Measurements from ENCODE around the gene PDXK.

Gene PDXK

GRCh38 chr21:43734928-43735229 is 15.9 kb downstream of the PDXK start:
- WGBS: 54% methylated on average over 7 of the region's 9 CpGs
- Histone ChIP-seq H3K27me3 (ENCODE audit: control insufficient read depth in 1 of 2, insufficient read depth in 1 of 2, low read length in 2 of 2) (no peaks in the 10 kb centered on the region), H3K18ac (ENCODE audit: low read depth in 1 of 2, low read length in 2 of 2) (peak overlapping the region in 1 of 2 experiments; percentile 25), H2BK15ac (ENCODE audit: low read depth, poor library complexity, severe bottlenecking) (no peak overlapping the region), H2AK5ac (ENCODE audit: low read length, severe bottlenecking) (peak overlapping the region; percentile 45), H3K27ac (ENCODE audit: low read length, poor library complexity, severe bottlenecking) (no peak overlapping the region), H3K4ac (ENCODE audit: low read depth in 1 of 2, low read length in 2 of 2) (no peak overlapping the region), H3K36me3 (ENCODE audit: control insufficient read depth in 1 of 2, insufficient read depth in 2 of 2, low read depth in 1 of 2, low read length in 2 of 2) (peaks cover 8 to 41% of the 10 kb centered on the region in 2 experiments), H2BK5ac (ENCODE audit: low read depth, low read length, poor library complexity, severe bottlenecking) (no peak overlapping the region), H3K4me3 (ENCODE audit: insufficient read depth in 1 of 2, low read depth in 1 of 2, low read length in 2 of 2) (no peak overlapping the region), H4K8ac (ENCODE audit: low read length) (no peak overlapping the region), H3K79me1 (replicated peaks; ENCODE audit: low read length, poor library complexity, severe bottlenecking) (peaks cover 45% of the 10 kb centered on the region), H3K4me2 (ENCODE audit: low read length, poor library complexity, severe bottlenecking) (no peak overlapping the region), H2BK12ac (ENCODE audit: low read length in 2 of 2) (peak overlapping the region in 1 of 2 experiments; percentile 27), H3K9me3 (ENCODE audit: control insufficient read depth, low read length) (no peaks in the 10 kb centered on the region), H3K4me1 (ENCODE audit: control insufficient read depth, insufficient read depth, low read depth, low read length) (peaks cover 58% of the 10 kb centered on the region), H3K9ac (ENCODE audit: low read length) (no peak overlapping the region), H2AFZ (ENCODE audit: low read depth, low read length) (no peak overlapping the region), H3K23ac (ENCODE audit: low read length in 2 of 2) (no peak overlapping the region), H3K14ac (ENCODE audit: low read length in 2 of 2) (no peak overlapping the region), H2BK120ac (ENCODE audit: low read depth, low read length) (no peak overlapping the region), H4K91ac (ENCODE audit: low read length) (no peak overlapping the region)
- DNase-seq: peak; percentile 35

GRCh38 chr21:43735236-43736091 is 16.5 kb downstream of the PDXK start:
- no peak overlapping the region for H3K14ac ChIP-seq (ENCODE audit: low read length in 2 of 2)
- H3K4ac ChIP-seq (ENCODE audit: low read depth in 1 of 2, low read length in 2 of 2): no peak overlapping the region
- no peak overlapping the region for H3K4me3 ChIP-seq (ENCODE audit: insufficient read depth in 1 of 2, low read depth in 1 of 2, low read length in 2 of 2)
- H3K36me3 ChIP-seq (ENCODE audit: control insufficient read depth in 1 of 2, insufficient read depth in 2 of 2, low read depth in 1 of 2, low read length in 2 of 2): peaks cover 8 to 47% of the 10 kb centered on the region in 2 experiments
- H2BK5ac ChIP-seq (ENCODE audit: low read depth, low read length, poor library complexity, severe bottlenecking): no peak overlapping the region
- peak overlapping the region in 1 of 2 experiments; percentile 25 for H3K18ac ChIP-seq (ENCODE audit: low read depth in 1 of 2, low read length in 2 of 2)
- H2BK120ac ChIP-seq (ENCODE audit: low read depth, low read length): no peak overlapping the region
- DNase-seq: no peak
- H3K23ac ChIP-seq (ENCODE audit: low read length in 2 of 2): no peak overlapping the region
- H2AK5ac ChIP-seq (ENCODE audit: low read length, severe bottlenecking): no peak overlapping the region
- no peaks in the 10 kb centered on the region for H3K27me3 ChIP-seq (ENCODE audit: control insufficient read depth in 1 of 2, insufficient read depth in 1 of 2, low read length in 2 of 2)
- H2BK15ac ChIP-seq (ENCODE audit: low read depth, poor library complexity, severe bottlenecking): no peak overlapping the region
- H3K4me2 ChIP-seq (ENCODE audit: low read length, poor library complexity, severe bottlenecking): no peak overlapping the region
- H3K27ac ChIP-seq (ENCODE audit: low read length, poor library complexity, severe bottlenecking): no peak overlapping the region
- WGBS: 95% methylated on average over 21 of the region's 22 CpGs
- H4K8ac ChIP-seq (ENCODE audit: low read length): no peak overlapping the region
- H2BK12ac ChIP-seq (ENCODE audit: low read length in 2 of 2): peak overlapping the region in 1 of 2 experiments; percentile 27
- H2AFZ ChIP-seq (ENCODE audit: low read depth, low read length): no peak overlapping the region
- no peaks in the 10 kb centered on the region for H3K9me3 ChIP-seq (ENCODE audit: control insufficient read depth, low read length)
- no peak overlapping the region for H3K9ac ChIP-seq (ENCODE audit: low read length)
- H3K79me1 ChIP-seq (replicated peaks; ENCODE audit: low read length, poor library complexity, severe bottlenecking): peaks cover 47% of the 10 kb centered on the region
- H4K91ac ChIP-seq (ENCODE audit: low read length): peak overlapping the region; percentile 56
- peaks cover 62% of the 10 kb centered on the region for H3K4me1 ChIP-seq (ENCODE audit: control insufficient read depth, insufficient read depth, low read depth, low read length)

- Histone ChIP-seq H3K36me3 (ENCODE audit: control insufficient read depth in 1 of 2, insufficient read depth in 2 of 2, low read depth in 1 of 2, low read length in 2 of 2) (peaks cover 8 to 50% of the 10 kb centered on the region in 2 experiments), H3K4me3 (ENCODE audit: insufficient read depth in 1 of 2, low read depth in 1 of 2, low read length in 2 of 2) (no peak overlapping the region), H3K9ac (ENCODE audit: low read length) (no peak overlapping the region), H2BK12ac (ENCODE audit: low read length in 2 of 2) (no peak overlapping the region), H3K18ac (ENCODE audit: low read depth in 1 of 2, low read length in 2 of 2) (no peak overlapping the region), H3K79me1 (replicated peaks; ENCODE audit: low read length, poor library complexity, severe bottlenecking) (peaks cover 47% of the 10 kb centered on the region), H2AK5ac (ENCODE audit: low read length, severe bottlenecking) (no peak overlapping the region), H3K27me3 (ENCODE audit: control insufficient read depth in 1 of 2, insufficient read depth in 1 of 2, low read length in 2 of 2) (no peaks in the 10 kb centered on the region), H4K8ac (ENCODE audit: low read length) (no peak overlapping the region), H2BK5ac (ENCODE audit: low read depth, low read length, poor library complexity, severe bottlenecking) (no peak overlapping the region), H3K27ac (ENCODE audit: low read length, poor library complexity, severe bottlenecking) (no peak overlapping the region), H2AFZ (ENCODE audit: low read depth, low read length) (no peak overlapping the region), H3K4me2 (ENCODE audit: low read length, poor library complexity, severe bottlenecking) (no peak overlapping the region), H4K91ac (ENCODE audit: low read length) (no peak overlapping the region), H2BK15ac (ENCODE audit: low read depth, poor library complexity, severe bottlenecking) (no peak overlapping the region), H3K14ac (ENCODE audit: low read length in 2 of 2) (no peak overlapping the region), H3K9me3 (ENCODE audit: control insufficient read depth, low read length) (no peaks in the 10 kb centered on the region), H3K4me1 (ENCODE audit: control insufficient read depth, insufficient read depth, low read depth, low read length) (peaks cover 64% of the 10 kb centered on the region), H2BK120ac (ENCODE audit: low read depth, low read length) (no peak overlapping the region), H3K4ac (ENCODE audit: low read depth in 1 of 2, low read length in 2 of 2) (no peak overlapping the region), H3K23ac (ENCODE audit: low read length in 2 of 2) (no peak overlapping the region)
- DNase-seq: peak; percentile 17
- 98% methylated on average over 25 of the region's 25 CpGs for WGBS
Observed at GRCh38 chr21:43736224-43736883, 17.4 kb downstream of the PDXK start.

- Histone ChIP-seq H3K4ac (ENCODE audit: low read depth in 1 of 2, low read length in 2 of 2) (no peak overlapping the region), H3K18ac (ENCODE audit: low read depth in 1 of 2, low read length in 2 of 2) (no peak overlapping the region), H3K27me3 (ENCODE audit: control insufficient read depth in 1 of 2, insufficient read depth in 1 of 2, low read length in 2 of 2) (no peaks in the 10 kb centered on the region), H3K9me3 (ENCODE audit: control insufficient read depth, low read length) (no peaks in the 10 kb centered on the region), H3K9ac (ENCODE audit: low read length) (no peak overlapping the region), H2AFZ (ENCODE audit: low read depth, low read length) (no peak overlapping the region), H3K14ac (ENCODE audit: low read length in 2 of 2) (no peak overlapping the region), H3K4me1 (ENCODE audit: control insufficient read depth, insufficient read depth, low read depth, low read length) (peaks cover 59% of the 10 kb centered on the region), H2BK15ac (ENCODE audit: low read depth, poor library complexity, severe bottlenecking) (peak overlapping the region; percentile 37), H2BK120ac (ENCODE audit: low read depth, low read length) (no peak overlapping the region), H3K79me1 (replicated peaks; ENCODE audit: low read length, poor library complexity, severe bottlenecking) (peaks cover 48% of the 10 kb centered on the region), H2BK12ac (ENCODE audit: low read length in 2 of 2) (no peak overlapping the region), H2AK5ac (ENCODE audit: low read length, severe bottlenecking) (peak overlapping the region; percentile 70), H3K36me3 (ENCODE audit: control insufficient read depth in 1 of 2, insufficient read depth in 2 of 2, low read depth in 1 of 2, low read length in 2 of 2) (peaks cover 11 to 57% of the 10 kb centered on the region in 2 experiments), H3K4me3 (ENCODE audit: insufficient read depth in 1 of 2, low read depth in 1 of 2, low read length in 2 of 2) (no peak overlapping the region), H3K23ac (ENCODE audit: low read length in 2 of 2) (no peak overlapping the region), H2BK5ac (ENCODE audit: low read depth, low read length, poor library complexity, severe bottlenecking) (no peak overlapping the region), H3K27ac (ENCODE audit: low read length, poor library complexity, severe bottlenecking) (no peak overlapping the region), H4K91ac (ENCODE audit: low read length) (peak overlapping the region; percentile 6), H4K8ac (ENCODE audit: low read length) (no peak overlapping the region), H3K4me2 (ENCODE audit: low read length, poor library complexity, severe bottlenecking) (no peak overlapping the region)
- DNase-seq: no peak
- WGBS: 96% methylated on average over 35 of the region's 35 CpGs
Observed at GRCh38 chr21:43737158-43737950, 18.4 kb downstream of the PDXK start.
